GM12878 (cell line): ENCODE measurements around the gene SCD5.

Source experiments
- FOXM1 ChIP-seq: IDR thresholded peaks from 2 replicates; pipeline ENCODE4 v1.6.1; 2012; ENCODE audit warnings: low read depth, mild to moderate bottlenecking, inconsistent platforms, low read length, moderate library complexity
- GABPA ChIP-seq: IDR thresholded peaks from 2 replicates; pipeline ENCODE4 v1.6.1; 2014; ENCODE audit warnings: antibody characterized with exemption, low read depth, mild to moderate bottlenecking, inconsistent platforms
- PAX5 ChIP-seq: IDR thresholded peaks from 2 replicates; pipeline ENCODE4 v1.6.1; 2011; ENCODE audit warnings: low read depth, low read length, borderline replicate concordance
- POLR2A ChIP-seq: IDR thresholded peaks from 2 replicates; pipeline ENCODE4 v1.6.1; 2011; ENCODE audit warnings: low read depth, mild to moderate bottlenecking, low read length
- RFX5 ChIP-seq: IDR thresholded peaks from 2 replicates; pipeline ENCODE4 v1.6.1; 2011; ENCODE audit warnings: low read depth, low read length, improper control_type of control experiment
- SP1 ChIP-seq: IDR thresholded peaks from one replicate; pipeline ENCODE4 v1.6.1; 2011; ENCODE audit warnings: low read depth, low read length
- STAT3 ChIP-seq: IDR thresholded peaks from 2 replicates; pipeline ENCODE4 v1.6.1; 2011; ENCODE audit warnings: low read depth, low read length, improper control_type of control experiment
- ZSCAN29 ChIP-seq: fragments of 450-650 bp; IDR thresholded peaks from 2 replicates; pipeline ENCODE4 v1.6.1; 2017; ENCODE audit warnings: mild to moderate bottlenecking, moderate library complexity

DNA sequence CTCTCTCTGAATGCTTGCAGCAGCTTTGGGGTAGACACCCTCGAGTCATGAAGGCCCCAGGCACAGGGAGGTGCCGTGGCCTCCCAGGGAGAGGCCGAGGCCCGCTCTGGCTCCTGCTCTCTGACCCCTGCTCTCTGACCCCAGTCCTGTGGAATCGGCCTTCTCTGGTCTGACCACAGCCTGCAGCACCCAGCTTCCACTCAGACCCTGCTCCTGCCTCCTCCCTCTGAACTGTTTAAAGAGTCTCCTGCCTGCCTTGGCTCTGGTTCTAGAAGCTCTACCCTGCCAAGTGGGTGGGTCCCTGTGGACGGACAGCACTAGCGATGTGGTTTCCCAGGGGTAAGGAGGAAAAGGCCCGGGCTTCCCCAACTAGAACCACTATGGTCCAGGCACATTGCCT is 158.6 kb downstream of the SCD5 start:
- TF ChIP-seq ZSCAN29: no peak
- TF ChIP-seq GABPA: no peak
- no peak for TF ChIP-seq SP1
- TF ChIP-seq STAT3: no peak
- TF ChIP-seq POLR2A: no peak
- no peak for TF ChIP-seq PAX5
- TF ChIP-seq FOXM1: no peak
- no peak for TF ChIP-seq RFX5
